ENCODE data around the gene CSRNP3.

Gene CSRNP3

GRCh38 chr2:165454905-165455304, 14.6 kb upstream of the CSRNP3 start:
- POLR2A ChIA-PET, result no interaction called here
- CTCF ChIA-PET, result interaction anchor here (1.4 to 1.6 kb wide), 2 partner anchors 11 to 86 kb away, joined by 3 to 4 read pairs; no protein-coding TSS in a partner anchor
- no peak for TF ChIP-seq CTCF (IDR thresholded peaks at IDR 0.05; ENCODE audit: control extremely low read depth, extremely low read depth, low read depth, missing control alignments)
- no peak for DNase-seq (ENCODE audit: extremely low spot score)

- ChIA-PET POLR2A (no interaction called here), CTCF (interaction anchor here (1.6 kb wide), 1 partner anchor 10 kb away, joined by 4 read pairs; no protein-coding TSS in a partner anchor)
- TF ChIP-seq CTCF (IDR thresholded peaks at IDR 0.05; ENCODE audit: control extremely low read depth, extremely low read depth, low read depth, missing control alignments), result no peak
- no peak for DNase-seq (ENCODE audit: extremely low spot score)
These were observed 13.5 kb upstream of the CSRNP3 start for GRCh38 chr2:165456027-165456426.

GRCh38 chr2:165462443-165462842, 7.1 kb upstream of the CSRNP3 start:
- TF ChIP-seq CTCF (IDR thresholded peaks at IDR 0.05; ENCODE audit: control extremely low read depth, extremely low read depth, low read depth, missing control alignments), result no peak
- CTCF ChIA-PET, result no interaction called here
- DNase-seq (ENCODE audit: extremely low spot score), result no peak
- POLR2A ChIA-PET, result no interaction called here

- TF ChIP-seq CTCF (IDR thresholded peaks at IDR 0.05; ENCODE audit: control extremely low read depth, extremely low read depth, low read depth, missing control alignments), result no peak
- CTCF ChIA-PET, result interaction anchor here (1.0 to 1.9 kb wide), 3 partner anchors 11 to 64 kb away, joined by 3 to 4 read pairs (median 4); no protein-coding TSS in a partner anchor
- POLR2A ChIA-PET, result no interaction called here
These were observed 3.1 kb upstream of the CSRNP3 start for GRCh38 chr2:165466386-165466785.

GRCh38 chr2:165467921-165468320, 1.6 kb upstream of the CSRNP3 start:
- POLR2A ChIA-PET, result no interaction called here
- CTCF ChIA-PET, result no interaction called here

More at GRCh38 chr2:165466386-165466785, 3.1 kb upstream of the CSRNP3 start:
- DNase-seq (ENCODE audit: extremely low spot score), result no peak

GRCh38 chr2:165470361-165470760, 863 bp downstream of the CSRNP3 start:
- TF ChIP-seq CTCF (IDR thresholded peaks at IDR 0.05; ENCODE audit: control extremely low read depth, extremely low read depth, low read depth, missing control alignments), result no peak
- POLR2A ChIA-PET, result no interaction called here
- DNase-seq (ENCODE audit: extremely low spot score), result no peak
- CTCF ChIA-PET, result interaction anchor here (1.5 kb wide), 1 partner anchor 14 kb away, joined by 4 read pairs; no protein-coding TSS in a partner anchor

More at GRCh38 chr2:165467921-165468320, 1.6 kb upstream of the CSRNP3 start:
- TF ChIP-seq CTCF (IDR thresholded peaks at IDR 0.05; ENCODE audit: control extremely low read depth, extremely low read depth, low read depth, missing control alignments), result no peak
- no peak for DNase-seq (ENCODE audit: extremely low spot score)

All from GM10248 (cell line).